HepG2 (cell line): ENCODE data around the gene ZNF586. TPM values are rescaled to one million over a fixed set of nuclear protein-coding genes. Genes with fewer than 3 reads are reported as not detected.

Source experiments
- AKAP8 ChIP-seq: sonication (generic); formaldehyde crosslinking; IDR thresholded peaks from 2 replicates; pipeline ENCODE4 v1.5.1; 2020; ENCODE audit warnings: mild to moderate bottlenecking, missing genetic modification reagents
- CBX1 ChIP-seq: IDR thresholded peaks from one replicate; pipeline ENCODE4 v1.6.1; 2016; ENCODE audit warnings: antibody characterized with exemption, low read depth
- CEBPB ChIP-seq: IDR thresholded peaks from 2 replicates; pipeline ENCODE4 v1.6.1; 2011; ENCODE audit warnings: low read depth, low read length, improper control_type of control experiment, borderline replicate concordance
- HNRNPK ChIP-seq: fragments of 200-400 bp; formaldehyde crosslinking; IDR thresholded peaks from 2 replicates; pipeline ENCODE4 v1.6.1; 2018; ENCODE audit warnings: low read length, low read depth, moderate library complexity, mild to moderate bottlenecking; ENCODE audit not compliant: poor library complexity, severe bottlenecking
- MAF1 ChIP-seq: sonication (generic); formaldehyde crosslinking; IDR thresholded peaks from 2 replicates; pipeline ENCODE4 v1.5.0; 2020; ENCODE audit warnings: missing genetic modification reagents, borderline replicate concordance
- MZF1 ChIP-seq: sonication (generic); formaldehyde crosslinking; IDR thresholded peaks from 2 replicates; pipeline ENCODE4 v1.8.1; 2023; ENCODE audit warnings: mild to moderate bottlenecking, missing genetic modification reagents, borderline replicate concordance
- NFKB2 ChIP-seq: sonication (generic); formaldehyde crosslinking; IDR thresholded peaks from 2 replicates; pipeline ENCODE4 v1.4.0; 2020; ENCODE audit warnings: missing genetic modification reagents, borderline replicate concordance
- ZFP41 ChIP-seq: sonication (generic); formaldehyde crosslinking; IDR thresholded peaks from 2 replicates; pipeline ENCODE4 v1.4.0; 2020; ENCODE audit warnings: mild to moderate bottlenecking, missing genetic modification reagents, borderline replicate concordance
- ZNF234 ChIP-seq: sonication (generic); formaldehyde crosslinking; conservative IDR thresholded peaks from 2 replicates; pipeline ENCODE4 v1.5.1; 2020; ENCODE audit warnings: mild to moderate bottlenecking, missing genetic modification reagents
- ZNF609 ChIP-seq: sonication (generic); formaldehyde crosslinking; IDR thresholded peaks from 2 replicates; pipeline ENCODE4 v1.4.0; 2020; ENCODE audit warnings: mild to moderate bottlenecking, missing genetic modification reagents, borderline replicate concordance
- ZNF747 ChIP-seq: sonication (generic); formaldehyde crosslinking; IDR thresholded peaks from 2 replicates; pipeline ENCODE4 v1.8.1; 2023; ENCODE audit warnings: missing genetic modification reagents, mild to moderate bottlenecking, borderline replicate concordance
- ZNF749 ChIP-seq: sonication (generic); formaldehyde crosslinking; IDR thresholded peaks from 2 replicates; pipeline ENCODE4 v1.8.0; 2022; ENCODE audit warnings: mild to moderate bottlenecking, missing genetic modification reagents, moderate library complexity, borderline replicate concordance
- ZNF816 ChIP-seq: sonication (generic); formaldehyde crosslinking; IDR thresholded peaks from 2 replicates; pipeline ENCODE4 v1.8.0; 2022; ENCODE audit warnings: missing genetic modification reagents, mild to moderate bottlenecking, borderline replicate concordance
- ZNF83 ChIP-seq: sonication (generic); formaldehyde crosslinking; IDR thresholded peaks from 2 replicates; pipeline ENCODE4 v1.4.0; 2020; ENCODE audit warnings: missing genetic modification reagents, mild to moderate bottlenecking, borderline replicate concordance
- ZNF839 ChIP-seq: sonication (generic); formaldehyde crosslinking; IDR thresholded peaks from 2 replicates; pipeline ENCODE4 v1.4.0; 2020; ENCODE audit warnings: missing genetic modification reagents, mild to moderate bottlenecking, borderline replicate concordance
- polyA plus RNA-seq, 8 experiments: library from polyadenylated mRNA; depleted of rRNA in 3 of 8; stranded (reverse) in 7 of 8; unstranded in 1 of 8; fragments of >200 nt; fragmentation: Illumina TruSeq in 4 of 8; extraction: Trizol in 4 of 8; gene quantifications; 2 replicates each; pipeline versions ENCODE4 v1.2.1 to v1.2.3, GENCODE V29; 2011 to 2016; ENCODE audit warnings: low read depth in 4 of 8, missing spikeins in 1 of 8, mixed read lengths in 1 of 8; ENCODE audit not compliant: insufficient read depth in 1 of 8
- total RNA-seq, 5 experiments: library from RNA; depleted of rRNA; stranded (reverse); fragments of >200 nt; fragmentation: Illumina TruSeq; extraction: Trizol; gene quantifications; 2 replicates each; pipeline ENCODE4 v1.2.3, GENCODE V29; 2016; ENCODE audit warnings: low read depth in 1 of 5
- TF ChIP-seq, protein P1 (sequence below): sonication (generic); formaldehyde crosslinking; IDR thresholded peaks from 2 replicates; pipeline ENCODE4 v1.5.1; 2020; ENCODE audit warnings: missing genetic modification reagents, mild to moderate bottlenecking, borderline replicate concordance
- TF ChIP-seq, protein P2 (sequence below): sonication (generic); formaldehyde crosslinking; conservative IDR thresholded peaks from 2 replicates; pipeline ENCODE4 v1.4.0; 2020; ENCODE audit warnings: missing genetic modification reagents
- TF ChIP-seq, protein P3 (sequence below): sonication (generic); formaldehyde crosslinking; conservative IDR thresholded peaks from 2 replicates; pipeline ENCODE4 v1.8.0; 2022; ENCODE audit warnings: low read depth, missing genetic modification reagents

The ZNF586 gene
- total and polyA plus RNA-seq, 2 of the 13 experiments (the other 11 are each of a cell fraction or from before 2014, with no cell fraction given), result 0.50 to 3.4 TPM

DNA sequence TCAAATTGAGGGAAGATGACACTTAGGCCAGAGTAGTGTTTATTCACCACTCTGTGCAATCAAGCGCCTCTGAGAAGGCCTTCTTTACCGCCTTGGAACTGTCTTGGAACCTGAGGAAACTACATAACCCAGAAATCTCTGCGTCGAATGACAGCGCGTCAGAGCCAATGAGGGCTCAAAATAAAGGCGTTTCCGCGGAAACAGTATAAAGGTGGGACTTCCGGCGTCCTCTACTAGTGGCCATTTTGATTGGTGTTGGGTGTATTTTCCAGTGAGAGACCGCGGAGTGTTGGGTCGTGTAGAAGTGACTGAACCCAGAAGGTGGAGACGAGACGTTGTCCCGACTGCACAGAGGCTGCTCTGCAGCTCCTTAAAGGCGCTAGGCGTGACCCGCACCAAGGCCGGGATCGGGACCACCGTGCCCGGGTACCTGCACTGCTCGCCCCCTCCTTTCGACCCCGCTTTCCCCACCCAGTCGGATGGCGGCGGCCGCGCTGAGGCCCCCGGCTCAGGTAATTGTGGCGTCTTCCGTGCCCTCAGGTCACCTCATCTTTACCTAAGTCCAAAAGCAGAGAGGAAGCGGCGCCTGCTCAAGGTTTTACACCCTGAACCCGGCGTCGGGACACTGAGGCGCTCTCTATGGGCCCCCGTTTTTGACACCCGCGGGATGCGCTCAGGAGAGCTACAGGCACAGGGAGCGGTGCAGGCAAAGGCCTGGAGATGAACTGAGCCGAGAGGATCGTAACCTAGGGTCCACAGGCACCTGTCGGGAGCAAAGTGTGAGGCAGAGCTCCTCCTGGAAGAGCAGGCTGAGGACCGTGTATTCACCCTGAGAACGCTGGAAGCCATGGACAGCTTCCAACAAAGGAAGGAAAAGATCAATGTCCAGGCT, 22.6 kb upstream of the ZNF586 start, which contains the start of gene ZNF776 (continued):
- TF ChIP-seq, protein P1, sequence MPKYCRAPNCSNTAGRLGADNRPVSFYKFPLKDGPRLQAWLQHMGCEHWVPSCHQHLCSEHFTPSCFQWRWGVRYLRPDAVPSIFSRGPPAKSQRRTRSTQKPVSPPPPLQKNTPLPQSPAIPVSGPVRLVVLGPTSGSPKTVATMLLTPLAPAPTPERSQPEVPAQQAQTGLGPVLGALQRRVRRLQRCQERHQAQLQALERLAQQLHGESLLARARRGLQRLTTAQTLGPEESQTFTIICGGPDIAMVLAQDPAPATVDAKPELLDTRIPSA, result no peak; the same call in 1 of the 2 replicates
- TF ChIP-seq NFKB2 (CRISPR knock-in tag) (peak; percentile 75; the same call in 1 of the 2 replicates), ZNF609 (CRISPR knock-in tag) (no peak), AKAP8 (CRISPR knock-in tag) (no peak), HNRNPK (no peak), CEBPB (no peak), CBX1 (no peak), MAF1 (CRISPR knock-in tag) (0 out of 2 replicates have a peak, but pooled peaks have one; percentile 53), ZNF234 (CRISPR knock-in tag) (no peak), ZNF83 (CRISPR knock-in tag) (no peak), ZNF839 (CRISPR knock-in tag) (no peak), ZNF816 (CRISPR knock-in tag) (no peak), ZNF749 (no peak), ZNF747 (no peak; the same call in 1 of the 2 replicates), MZF1 (CRISPR knock-in tag) (no peak), ZFP41 (0 out of 2 replicates have a peak, but pooled peaks have one; percentile 47)
- TF ChIP-seq, protein P2, sequence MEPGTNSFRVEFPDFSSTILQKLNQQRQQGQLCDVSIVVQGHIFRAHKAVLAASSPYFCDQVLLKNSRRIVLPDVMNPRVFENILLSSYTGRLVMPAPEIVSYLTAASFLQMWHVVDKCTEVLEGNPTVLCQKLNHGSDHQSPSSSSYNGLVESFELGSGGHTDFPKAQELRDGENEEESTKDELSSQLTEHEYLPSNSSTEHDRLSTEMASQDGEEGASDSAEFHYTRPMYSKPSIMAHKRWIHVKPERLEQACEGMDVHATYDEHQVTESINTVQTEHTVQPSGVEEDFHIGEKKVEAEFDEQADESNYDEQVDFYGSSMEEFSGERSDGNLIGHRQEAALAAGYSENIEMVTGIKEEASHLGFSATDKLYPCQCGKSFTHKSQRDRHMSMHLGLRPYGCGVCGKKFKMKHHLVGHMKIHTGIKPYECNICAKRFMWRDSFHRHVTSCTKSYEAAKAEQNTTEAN (CRISPR knock-in tag), result peak; percentile 70
- TF ChIP-seq, protein P3, sequence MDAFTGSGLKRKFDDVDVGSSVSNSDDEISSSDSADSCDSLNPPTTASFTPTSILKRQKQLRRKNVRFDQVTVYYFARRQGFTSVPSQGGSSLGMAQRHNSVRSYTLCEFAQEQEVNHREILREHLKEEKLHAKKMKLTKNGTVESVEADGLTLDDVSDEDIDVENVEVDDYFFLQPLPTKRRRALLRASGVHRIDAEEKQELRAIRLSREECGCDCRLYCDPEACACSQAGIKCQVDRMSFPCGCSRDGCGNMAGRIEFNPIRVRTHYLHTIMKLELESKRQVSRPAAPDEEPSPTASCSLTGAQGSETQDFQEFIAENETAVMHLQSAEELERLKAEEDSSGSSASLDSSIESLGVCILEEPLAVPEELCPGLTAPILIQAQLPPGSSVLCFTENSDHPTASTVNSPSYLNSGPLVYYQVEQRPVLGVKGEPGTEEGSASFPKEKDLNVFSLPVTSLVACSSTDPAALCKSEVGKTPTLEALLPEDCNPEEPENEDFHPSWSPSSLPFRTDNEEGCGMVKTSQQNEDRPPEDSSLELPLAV (CRISPR knock-in tag), result no peak
